ENCODE data around the gene ARID5B. TPM values are rescaled to one million over a fixed set of nuclear protein-coding genes. Genes with fewer than 3 reads are reported as not detected.

The ARID5B gene
- total RNA-seq, 1 experiment from 2014 or later, result 2.3 TPM

- TF ChIP-seq ETV6 (CRISPR knock-in tag; IDR thresholded peaks at IDR 0.05), result no peak
Measured at GRCh38 chr10:61964059-61964709, 62.7 kb downstream of the ARID5B start (continued).

- DNase-seq (ENCODE audit: low spot score) (no peak), ATAC-seq (no peak)
- Mint-ChIP-seq H3K9me3 (no peaks in the 10 kb centered on the region), H3K36me3 (no peaks in the 10 kb centered on the region), H3K4me1 (peaks cover 27% of the 10 kb centered on the region), H3K27me3 (ENCODE audit: low read depth) (no peaks in the 10 kb centered on the region), H3K4me3 (no peak overlapping the region), H3K27ac (no peak overlapping the region)
- TF ChIP-seq, protein P1, sequence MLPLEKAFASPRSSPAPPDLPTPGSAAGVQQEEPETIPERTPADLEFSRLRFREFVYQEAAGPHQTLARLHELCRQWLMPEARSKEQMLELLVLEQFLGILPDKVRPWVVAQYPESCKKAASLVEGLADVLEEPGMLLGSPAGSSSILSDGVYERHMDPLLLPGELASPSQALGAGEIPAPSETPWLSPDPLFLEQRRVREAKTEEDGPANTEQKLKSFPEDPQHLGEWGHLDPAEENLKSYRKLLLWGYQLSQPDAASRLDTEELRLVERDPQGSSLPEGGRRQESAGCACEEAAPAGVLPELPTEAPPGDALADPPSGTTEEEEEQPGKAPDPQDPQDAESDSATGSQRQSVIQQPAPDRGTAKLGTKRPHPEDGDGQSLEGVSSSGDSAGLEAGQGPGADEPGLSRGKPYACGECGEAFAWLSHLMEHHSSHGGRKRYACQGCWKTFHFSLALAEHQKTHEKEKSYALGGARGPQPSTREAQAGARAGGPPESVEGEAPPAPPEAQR (CRISPR knock-in tag; IDR thresholded peaks at IDR 0.05), result no peak
- TF ChIP-seq GABPB1 (CRISPR knock-in tag; IDR thresholded peaks at IDR 0.05), result peak; percentile 36; the same call in 1 of the 2 replicates
- CTCF ChIA-PET, result interaction anchor here (1.7 kb wide), 1 partner anchor 68 kb away, joined by 4 read pairs; no protein-coding TSS in a partner anchor
- POLR2A ChIA-PET, result no interaction called here
Measured at GRCh38 chr10:61964949-61965702, 63.6 kb downstream of the ARID5B start.

GRCh38 chr10:61965703-61966395 is 64.3 kb downstream of the ARID5B start:
- DNase-seq (ENCODE audit: low spot score) (no peak), ATAC-seq (no peak)
- Mint-ChIP-seq H3K27me3 (ENCODE audit: low read depth) (no peaks in the 10 kb centered on the region), H3K36me3 (no peaks in the 10 kb centered on the region), H3K27ac (no peak overlapping the region), H3K9me3 (no peaks in the 10 kb centered on the region), H3K4me3 (no peak overlapping the region), H3K4me1 (peaks cover 27% of the 10 kb centered on the region)
- TF ChIP-seq ZNF416 (CRISPR knock-in tag; IDR thresholded peaks at IDR 0.05) (no peak), SMAD4 (CRISPR knock-in tag; IDR thresholded peaks at IDR 0.05) (no peak), NR1H2 (CRISPR knock-in tag; IDR thresholded peaks at IDR 0.05) (no peak), ATF6 (CRISPR knock-in tag; IDR thresholded peaks at IDR 0.05) (no peak), ZNF138 (CRISPR knock-in tag; conservative IDR thresholded peaks at IDR 0.05) (no peak), SOX15 (CRISPR knock-in tag; IDR thresholded peaks at IDR 0.05) (no peak), FOXK1 (CRISPR knock-in tag; IDR thresholded peaks at IDR 0.05) (no peak), NFE2L1 (CRISPR knock-in tag; IDR thresholded peaks at IDR 0.05) (no peak), JUN (CRISPR knock-in tag; IDR thresholded peaks at IDR 0.05) (no peak), ZNF671 (CRISPR knock-in tag; IDR thresholded peaks at IDR 0.05) (no peak)
- TF ChIP-seq, protein P2, sequence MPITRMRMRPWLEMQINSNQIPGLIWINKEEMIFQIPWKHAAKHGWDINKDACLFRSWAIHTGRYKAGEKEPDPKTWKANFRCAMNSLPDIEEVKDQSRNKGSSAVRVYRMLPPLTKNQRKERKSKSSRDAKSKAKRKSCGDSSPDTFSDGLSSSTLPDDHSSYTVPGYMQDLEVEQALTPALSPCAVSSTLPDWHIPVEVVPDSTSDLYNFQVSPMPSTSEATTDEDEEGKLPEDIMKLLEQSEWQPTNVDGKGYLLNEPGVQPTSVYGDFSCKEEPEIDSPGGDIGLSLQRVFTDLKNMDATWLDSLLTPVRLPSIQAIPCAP (CRISPR knock-in tag; IDR thresholded peaks at IDR 0.05), result no peak
- TF ChIP-seq, protein P3, sequence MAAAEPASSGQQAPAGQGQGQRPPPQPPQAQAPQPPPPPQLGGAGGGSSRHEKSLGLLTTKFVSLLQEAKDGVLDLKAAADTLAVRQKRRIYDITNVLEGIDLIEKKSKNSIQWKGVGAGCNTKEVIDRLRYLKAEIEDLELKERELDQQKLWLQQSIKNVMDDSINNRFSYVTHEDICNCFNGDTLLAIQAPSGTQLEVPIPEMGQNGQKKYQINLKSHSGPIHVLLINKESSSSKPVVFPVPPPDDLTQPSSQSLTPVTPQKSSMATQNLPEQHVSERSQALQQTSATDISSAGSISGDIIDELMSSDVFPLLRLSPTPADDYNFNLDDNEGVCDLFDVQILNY (CRISPR knock-in tag; IDR thresholded peaks at IDR 0.05), result no peak
- TF ChIP-seq, protein P4, sequence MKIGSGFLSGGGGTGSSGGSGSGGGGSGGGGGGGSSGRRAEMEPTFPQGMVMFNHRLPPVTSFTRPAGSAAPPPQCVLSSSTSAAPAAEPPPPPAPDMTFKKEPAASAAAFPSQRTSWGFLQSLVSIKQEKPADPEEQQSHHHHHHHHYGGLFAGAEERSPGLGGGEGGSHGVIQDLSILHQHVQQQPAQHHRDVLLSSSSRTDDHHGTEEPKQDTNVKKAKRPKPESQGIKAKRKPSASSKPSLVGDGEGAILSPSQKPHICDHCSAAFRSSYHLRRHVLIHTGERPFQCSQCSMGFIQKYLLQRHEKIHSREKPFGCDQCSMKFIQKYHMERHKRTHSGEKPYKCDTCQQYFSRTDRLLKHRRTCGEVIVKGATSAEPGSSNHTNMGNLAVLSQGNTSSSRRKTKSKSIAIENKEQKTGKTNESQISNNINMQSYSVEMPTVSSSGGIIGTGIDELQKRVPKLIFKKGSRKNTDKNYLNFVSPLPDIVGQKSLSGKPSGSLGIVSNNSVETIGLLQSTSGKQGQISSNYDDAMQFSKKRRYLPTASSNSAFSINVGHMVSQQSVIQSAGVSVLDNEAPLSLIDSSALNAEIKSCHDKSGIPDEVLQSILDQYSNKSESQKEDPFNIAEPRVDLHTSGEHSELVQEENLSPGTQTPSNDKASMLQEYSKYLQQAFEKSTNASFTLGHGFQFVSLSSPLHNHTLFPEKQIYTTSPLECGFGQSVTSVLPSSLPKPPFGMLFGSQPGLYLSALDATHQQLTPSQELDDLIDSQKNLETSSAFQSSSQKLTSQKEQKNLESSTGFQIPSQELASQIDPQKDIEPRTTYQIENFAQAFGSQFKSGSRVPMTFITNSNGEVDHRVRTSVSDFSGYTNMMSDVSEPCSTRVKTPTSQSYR (CRISPR knock-in tag; IDR thresholded peaks at IDR 0.05), result no peak
- TF ChIP-seq, protein P5, sequence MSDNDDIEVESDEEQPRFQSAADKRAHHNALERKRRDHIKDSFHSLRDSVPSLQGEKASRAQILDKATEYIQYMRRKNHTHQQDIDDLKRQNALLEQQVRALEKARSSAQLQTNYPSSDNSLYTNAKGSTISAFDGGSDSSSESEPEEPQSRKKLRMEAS (CRISPR knock-in tag; IDR thresholded peaks at IDR 0.05), result no peak
- TF ChIP-seq, protein P6, sequence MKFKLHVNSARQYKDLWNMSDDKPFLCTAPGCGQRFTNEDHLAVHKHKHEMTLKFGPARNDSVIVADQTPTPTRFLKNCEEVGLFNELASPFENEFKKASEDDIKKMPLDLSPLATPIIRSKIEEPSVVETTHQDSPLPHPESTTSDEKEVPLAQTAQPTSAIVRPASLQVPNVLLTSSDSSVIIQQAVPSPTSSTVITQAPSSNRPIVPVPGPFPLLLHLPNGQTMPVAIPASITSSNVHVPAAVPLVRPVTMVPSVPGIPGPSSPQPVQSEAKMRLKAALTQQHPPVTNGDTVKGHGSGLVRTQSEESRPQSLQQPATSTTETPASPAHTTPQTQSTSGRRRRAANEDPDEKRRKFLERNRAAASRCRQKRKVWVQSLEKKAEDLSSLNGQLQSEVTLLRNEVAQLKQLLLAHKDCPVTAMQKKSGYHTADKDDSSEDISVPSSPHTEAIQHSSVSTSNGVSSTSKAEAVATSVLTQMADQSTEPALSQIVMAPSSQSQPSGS (CRISPR knock-in tag; IDR thresholded peaks at IDR 0.05; ENCODE audit: borderline replicate concordance, low read depth), result no peak
- ChIA-PET CTCF (interaction anchor here (0.7 kb wide), 1 partner anchor 13 kb away, joined by 3 read pairs; no protein-coding TSS in a partner anchor), POLR2A (no interaction called here)

All from WTC11 (cell line).